GM06990 (cell line): ENCODE results near the gene PTRH1.

Experiments used
- DNase-seq: peaks from one replicate; pipeline ENCODE4 v3.0.0-alpha.2; 2011; ENCODE audit not compliant: insufficient read length; ENCODE audit errors: extremely low read depth
- H3K27me3 ChIP-seq: replicated peaks from 2 replicates; pipeline ENCODE4 v1.6.0; 2011; ENCODE audit warnings: low read length; ENCODE audit not compliant: control insufficient read depth, insufficient read depth
- H3K36me3 ChIP-seq: 2 replicates; pipeline ENCODE4 v1.5.1; 2011; ENCODE audit warnings: low read length; ENCODE audit not compliant: control insufficient read depth, insufficient read depth
- H3K4me3 ChIP-seq: replicated peaks from 2 replicates; pipeline ENCODE4 v1.5.1; 2011; ENCODE audit warnings: low read depth, mild to moderate bottlenecking, control low read depth, low read length
- CTCF ChIP-seq: IDR thresholded peaks from 2 replicates; pipeline ENCODE4 v1.5.1; 2011; ENCODE audit warnings: low read length, control low read depth, mild to moderate bottlenecking, inconsistent platforms; ENCODE audit not compliant: insufficient read depth, poor library complexity, severe bottlenecking

Gene PTRH1

GRCh38 chr9:127693697-127694096, 21.8 kb downstream of the PTRH1 start:
- DNase-seq, result no peak
- H3K36me3 ChIP-seq, result no peaks in the 10 kb centered on the region
- no peaks in the 10 kb centered on the region for H3K27me3 ChIP-seq
- no peak overlapping the region for H3K4me3 ChIP-seq
- TF ChIP-seq CTCF, result no peak

GRCh38 chr9:127693143-127693542, 22.3 kb downstream of the PTRH1 start:
- TF ChIP-seq CTCF, result no peak

GRCh38 chr9:127692071-127692470, 23.4 kb downstream of the PTRH1 start:
- no peak for TF ChIP-seq CTCF
- Histone ChIP-seq H3K4me3 (no peak overlapping the region), H3K27me3 (no peaks in the 10 kb centered on the region), H3K36me3 (no peaks in the 10 kb centered on the region)
- DNase-seq, result no peak

More at GRCh38 chr9:127693143-127693542, 22.3 kb downstream of the PTRH1 start:
- no peaks in the 10 kb centered on the region for H3K27me3 ChIP-seq
- H3K36me3 ChIP-seq, result no peaks in the 10 kb centered on the region
- no peak for DNase-seq
- H3K4me3 ChIP-seq, result no peak overlapping the region

- H3K4me3 ChIP-seq, result no peak overlapping the region
- H3K27me3 ChIP-seq, result no peaks in the 10 kb centered on the region
- no peak for DNase-seq
- TF ChIP-seq CTCF, result no peak
- no peaks in the 10 kb centered on the region for H3K36me3 ChIP-seq
Observed at GRCh38 chr9:127690735-127691134, 24.7 kb downstream of the PTRH1 start.

- TF ChIP-seq CTCF, result no peak
- no peak for DNase-seq
Observed at GRCh38 chr9:127689329-127690000, 26.0 kb downstream of the PTRH1 start.

More at GRCh38 chr9:127689329-127690000, 26.0 kb downstream of the PTRH1 start:
- Histone ChIP-seq H3K27me3 (no peaks in the 10 kb centered on the region), H3K4me3 (no peak overlapping the region), H3K36me3 (no peaks in the 10 kb centered on the region)
